Measurements from ENCODE around the gene NCOA5.
A peak's percentile ranks its signal among the peaks of the same experiment; 100 is the strongest.

The NCOA5 gene

DNA sequence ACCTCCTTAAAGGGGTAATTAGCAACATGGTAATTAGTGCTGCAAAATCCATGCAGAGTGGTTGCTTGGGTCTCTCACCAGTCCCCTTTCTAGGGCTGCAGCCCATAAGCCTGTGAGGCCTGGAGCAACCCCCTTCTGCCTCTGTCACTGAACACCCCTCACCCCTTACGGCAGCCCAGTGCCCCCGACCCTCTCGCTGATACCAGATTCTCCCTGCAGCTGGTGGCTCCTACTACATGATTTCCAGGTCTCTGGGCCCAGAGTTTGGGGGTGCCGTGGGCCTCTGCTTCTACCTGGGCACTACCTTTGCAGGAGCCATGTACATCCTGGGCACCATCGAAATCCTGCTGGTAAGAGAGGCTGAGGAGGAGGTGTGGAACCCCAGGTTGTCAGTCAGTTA lies 52.7 kb downstream of the NCOA5 start:
- DNase-seq (ENCODE audit: low read depth) = no peak

DNA sequence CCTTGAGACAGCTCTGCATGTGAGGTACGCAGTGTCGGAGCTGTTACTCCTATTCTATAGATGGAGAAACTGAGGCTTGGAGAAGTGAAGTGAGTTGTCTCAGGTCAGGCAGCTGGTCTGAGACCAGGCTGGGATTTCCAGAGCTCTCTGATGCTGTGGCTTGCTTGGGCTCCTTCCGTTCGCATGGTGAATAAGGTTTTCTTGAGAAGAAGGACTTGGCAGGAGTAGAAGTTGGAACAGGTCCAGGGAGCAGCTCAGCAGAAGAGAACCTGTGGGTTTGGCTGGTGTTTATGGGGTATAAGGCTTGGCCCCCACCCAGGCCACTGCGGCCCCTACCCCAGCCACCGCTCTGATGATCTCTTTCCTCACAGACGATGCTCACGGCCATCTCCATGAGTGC lies 53.4 kb downstream of the NCOA5 start:
- DNase-seq (ENCODE audit: low read depth) = no peak

DNA sequence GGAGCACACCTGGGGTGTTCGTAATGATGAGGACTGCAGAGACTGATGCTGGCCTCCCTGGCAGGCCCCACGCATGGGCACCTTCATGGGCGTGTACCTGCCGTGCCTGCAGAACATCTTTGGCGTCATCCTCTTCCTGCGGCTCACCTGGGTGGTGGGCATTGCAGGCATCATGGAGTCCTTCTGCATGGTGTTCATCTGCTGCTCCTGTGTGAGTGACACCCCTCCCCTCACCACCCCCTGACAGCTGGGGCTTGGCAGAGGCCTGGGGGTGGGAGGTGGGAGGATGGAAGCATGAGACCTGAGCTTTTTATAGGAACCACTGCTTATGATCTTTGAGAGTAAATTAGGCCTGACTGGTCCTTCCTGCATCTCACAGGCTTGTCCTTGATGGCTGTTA lies 54.0 kb downstream of the NCOA5 start:
- DNase-seq (ENCODE audit: low read depth) = no peak

DNA sequence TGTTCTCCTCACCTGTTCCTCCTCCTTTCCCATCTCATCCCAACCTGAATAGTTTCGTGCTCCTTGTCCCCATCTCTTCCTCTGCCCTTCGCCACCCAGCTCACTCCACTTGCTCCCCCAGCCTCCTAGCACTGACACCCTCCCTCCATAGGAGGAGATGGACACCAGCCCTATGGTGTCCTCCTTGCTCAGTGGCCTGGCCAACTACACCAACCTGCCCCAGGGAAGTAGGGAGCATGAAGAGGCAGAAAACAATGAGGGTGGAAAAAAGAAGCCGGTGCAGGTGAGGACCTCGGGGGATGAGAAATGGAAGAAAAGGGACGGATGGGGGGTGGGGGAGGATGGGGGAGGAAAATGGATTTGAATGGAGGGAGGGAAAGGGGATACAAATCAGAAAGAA lies 54.5 kb downstream of the NCOA5 start:
- DNase-seq (ENCODE audit: low read depth) = no peak

DNA sequence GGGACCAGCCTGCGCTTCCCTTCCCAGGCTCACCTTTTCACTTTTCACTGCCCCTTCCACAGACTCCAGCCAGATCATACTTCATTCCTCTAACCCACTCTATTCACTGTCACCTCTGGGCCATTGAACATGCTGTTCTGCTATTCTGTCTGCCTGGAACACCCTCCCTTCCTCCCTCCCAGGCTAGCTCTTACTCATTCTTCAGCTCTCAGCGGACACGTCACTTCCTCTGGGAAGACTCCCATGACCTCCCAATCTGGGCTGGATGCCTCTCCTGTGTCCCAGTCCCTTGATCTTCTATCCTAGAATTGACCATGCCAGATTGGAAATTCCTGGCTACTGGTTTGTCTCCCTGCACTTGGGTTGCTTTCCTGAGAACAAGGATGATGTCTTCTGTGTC lies 55.7 kb downstream of the NCOA5 start:
- DNase-seq (ENCODE audit: low read depth) = no peak

DNA sequence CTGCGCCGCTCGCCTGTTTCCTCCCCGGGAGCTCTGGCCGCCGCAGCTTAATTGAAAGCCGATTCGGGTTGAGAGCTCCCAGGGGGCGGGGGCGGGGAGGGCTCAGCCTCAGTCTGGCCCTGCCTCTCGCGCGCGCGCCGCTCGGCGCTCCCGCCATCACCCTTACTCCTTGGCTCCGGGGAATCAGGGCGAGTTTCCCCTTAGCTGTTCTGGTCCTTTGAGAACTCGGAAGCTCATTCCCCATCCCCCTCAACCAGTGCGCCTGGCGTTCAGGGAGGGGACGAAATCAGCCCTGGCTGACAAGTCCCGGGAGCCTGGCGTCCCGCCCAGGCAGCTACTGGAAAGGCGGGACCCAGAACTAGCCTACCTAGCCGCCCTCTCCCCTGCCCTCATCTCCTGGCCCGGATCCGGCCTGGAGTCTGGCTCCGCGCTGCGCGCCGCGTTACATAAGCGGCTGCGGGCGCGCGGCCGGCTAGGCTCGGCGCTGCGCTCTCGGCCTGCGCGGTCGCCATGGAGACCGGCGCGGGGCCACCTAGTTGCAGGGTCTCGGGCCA lies 58.0 kb downstream of the NCOA5 start:
- DNase-seq (ENCODE audit: low read depth) = no peak

DNA sequence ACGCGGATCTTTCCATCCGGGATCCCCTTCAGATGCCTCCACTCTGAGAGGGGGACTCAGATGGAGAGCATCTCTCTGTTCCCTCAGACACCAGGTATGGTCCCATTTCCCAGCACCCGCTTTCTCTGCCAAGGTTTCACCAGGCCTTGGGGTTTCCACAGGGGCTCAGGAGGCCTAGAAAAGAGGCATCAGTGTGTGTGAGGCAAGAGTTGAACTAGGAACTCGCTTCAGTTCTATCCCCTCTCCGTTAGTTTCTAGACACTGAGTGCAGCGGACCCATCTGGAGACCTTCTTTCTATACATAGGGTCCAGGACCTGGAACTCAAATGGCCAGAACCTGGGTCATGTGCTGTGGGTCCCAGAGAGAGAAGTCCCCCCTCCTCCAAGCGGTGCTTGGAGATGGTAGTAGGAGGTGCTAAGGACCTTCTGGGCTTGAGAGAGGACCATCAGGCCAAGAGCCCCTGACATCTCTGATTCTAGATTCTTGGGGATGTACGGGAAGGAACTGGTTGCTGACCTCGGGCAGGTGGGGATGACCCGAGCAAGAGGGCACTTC lies 58.7 kb downstream of the NCOA5 start:
- no peak for DNase-seq (ENCODE audit: low read depth)

DNA sequence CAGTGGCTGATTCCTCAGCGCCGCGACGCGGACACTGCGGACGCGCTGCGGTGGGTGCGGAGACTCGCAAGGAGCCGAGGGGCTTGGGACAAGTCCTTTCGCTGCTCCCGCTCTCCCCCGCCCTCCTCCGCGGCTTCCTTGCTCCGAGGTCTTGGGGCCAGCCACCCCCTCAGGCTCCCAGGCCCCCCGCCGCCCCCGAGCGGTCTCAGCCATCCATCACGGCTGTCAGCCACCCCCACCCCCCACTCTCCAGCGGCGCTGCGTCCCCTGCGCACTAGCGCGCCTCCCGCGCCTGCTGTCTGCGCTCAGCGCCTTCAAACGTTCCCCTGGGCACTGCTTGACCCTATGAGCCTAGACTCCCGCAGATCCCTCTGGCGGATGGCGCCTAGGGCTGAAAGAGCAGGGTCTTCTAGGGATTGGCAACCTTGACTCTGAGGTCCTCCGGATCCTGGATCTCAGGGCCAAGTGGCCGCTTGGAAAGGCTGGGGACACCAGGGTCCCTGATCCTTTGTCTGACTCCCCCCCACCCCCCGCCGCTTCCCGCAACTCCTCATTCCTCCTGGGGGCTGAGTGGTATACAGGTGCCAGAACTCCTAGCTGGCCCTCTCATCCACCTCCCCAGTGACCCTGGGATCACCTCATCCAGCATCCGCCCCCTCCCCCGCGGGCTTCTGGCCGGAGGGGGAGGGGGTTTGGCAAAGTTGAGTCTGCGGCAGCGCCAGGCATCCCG lies 59.3 kb downstream of the NCOA5 start:
- no peak for DNase-seq (ENCODE audit: low read depth)

DNA sequence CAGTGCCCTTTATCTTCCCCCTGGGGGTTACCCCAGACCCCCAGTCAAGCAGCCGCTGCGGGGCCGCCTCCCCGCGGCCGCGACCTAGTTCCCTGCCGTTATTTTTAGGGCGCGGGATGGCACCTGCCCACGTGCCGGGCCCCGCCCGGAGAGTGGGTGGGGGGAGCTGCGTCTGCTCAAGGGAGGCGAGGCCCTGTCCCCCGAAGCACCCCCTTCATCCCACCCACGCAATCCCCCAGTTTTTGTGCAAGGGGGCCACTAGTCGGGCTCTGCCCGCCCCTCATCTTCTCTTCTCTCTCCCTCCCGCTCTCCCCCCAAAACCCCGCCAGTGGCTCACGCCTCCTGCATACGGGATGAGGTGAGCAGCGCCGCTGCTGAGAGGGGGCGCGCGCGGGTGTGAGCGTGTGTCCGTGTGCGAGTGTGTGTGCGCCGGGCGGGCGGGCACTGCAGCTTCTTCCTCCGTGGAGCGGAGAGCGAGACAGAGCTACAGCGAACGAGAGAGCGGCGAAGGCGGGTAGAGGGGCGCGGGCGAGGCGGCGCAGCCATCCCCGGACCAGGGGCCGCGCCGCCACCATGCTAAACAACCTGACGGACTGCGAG lies 60.9 kb downstream of the NCOA5 start, which contains the start of gene SLC12A5:
SLC12A5 (plus strand) TSS at position 444 of the 600 bp plus-strand sequence; CDS start at position 574, 130 bp downstream.
- no peak for DNase-seq (ENCODE audit: low read depth)

DNA sequence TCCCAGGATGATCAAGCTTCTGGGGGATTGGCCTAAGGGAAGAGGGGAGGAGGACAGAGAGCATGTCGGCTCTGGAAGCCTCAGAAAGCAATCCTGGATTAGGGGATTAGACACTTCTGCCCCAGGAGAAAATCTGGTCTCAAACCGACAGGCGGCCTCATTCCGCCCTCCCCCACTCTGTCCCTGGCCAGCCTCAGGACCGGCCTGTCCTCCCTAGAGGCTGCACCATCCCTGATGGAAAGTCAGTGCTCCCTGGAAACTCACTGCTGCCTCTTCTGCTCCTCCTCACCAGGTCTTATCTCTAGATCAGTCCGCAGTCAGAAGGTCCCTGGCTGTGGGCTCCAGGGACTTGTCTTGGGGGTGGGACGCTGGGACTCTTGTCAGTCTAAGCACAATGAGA lies 61.7 kb downstream of the NCOA5 start:
- DNase-seq (ENCODE audit: low read depth) = no peak

DNA sequence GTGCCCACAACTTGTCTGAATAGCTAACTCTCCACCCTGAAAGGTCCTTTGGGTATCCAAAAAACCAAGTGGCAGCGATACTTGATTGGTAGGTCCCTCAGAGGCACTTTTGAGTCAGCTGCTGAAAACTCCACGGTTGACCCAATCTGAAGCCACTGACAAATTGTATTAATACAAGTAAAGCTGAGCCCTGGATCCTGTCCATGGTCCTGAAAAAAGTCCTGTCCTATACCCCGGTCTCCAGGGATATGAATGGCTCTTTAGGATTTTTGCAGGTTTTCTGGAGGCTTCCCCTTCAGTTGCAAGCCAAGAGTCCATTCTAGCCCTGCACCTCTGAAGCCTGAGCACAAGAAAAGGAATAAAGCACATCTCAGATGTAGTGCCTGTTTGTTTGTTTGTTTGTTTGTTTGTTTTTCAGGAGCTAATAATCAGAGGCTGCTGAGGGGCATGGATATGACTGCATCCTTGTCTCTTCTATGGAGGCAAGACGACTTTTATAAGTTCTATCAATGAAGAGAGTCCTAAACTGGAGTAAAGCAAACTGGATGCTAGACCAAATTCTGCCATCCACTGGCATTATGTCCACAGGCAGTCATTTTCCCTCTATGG lies 62.4 kb downstream of the NCOA5 start:
- DNase-seq (ENCODE audit: low read depth) = no peak

DNA sequence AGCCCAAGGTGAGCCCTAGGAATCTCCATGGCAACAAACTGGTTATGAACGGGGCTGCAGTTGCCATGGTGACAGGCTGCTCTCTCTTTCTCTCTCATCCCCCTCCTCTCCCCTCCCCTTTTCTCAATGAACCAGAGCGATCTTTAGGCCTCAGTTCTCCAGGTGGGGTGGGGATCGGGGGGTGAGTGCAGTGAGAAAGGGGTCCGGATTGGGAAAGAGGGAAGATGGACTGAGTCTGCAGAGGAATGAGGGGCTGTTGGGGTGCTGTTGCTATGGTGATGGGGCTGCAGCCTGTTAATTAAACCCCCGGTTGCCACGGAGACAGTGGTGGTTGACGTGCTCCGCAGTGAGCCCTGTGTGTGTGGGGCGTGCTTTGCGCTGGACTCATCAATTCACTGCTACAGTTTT lies 64.4 kb downstream of the NCOA5 start:
- DNase-seq (ENCODE audit: low read depth) = no peak

DNA sequence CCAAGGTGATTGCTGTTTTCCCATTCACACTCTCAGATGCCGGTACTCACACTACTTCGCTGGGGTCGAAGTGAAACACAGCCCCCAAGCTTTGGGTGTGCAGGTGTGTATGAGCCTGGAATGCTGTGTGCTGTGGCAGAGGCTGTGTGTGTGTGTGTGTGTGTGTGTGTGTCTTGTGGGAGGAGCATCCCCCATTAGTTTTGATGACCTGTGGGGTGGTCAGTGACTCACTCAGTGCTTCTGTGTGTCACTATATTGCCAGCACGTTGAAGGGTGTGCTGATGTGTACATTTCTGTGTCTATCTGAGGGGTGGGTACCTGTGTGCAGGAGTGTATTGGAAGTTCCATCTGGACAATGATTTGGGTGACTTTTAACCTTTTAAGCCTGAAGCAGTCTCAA lies 65.8 kb downstream of the NCOA5 start:
- DNase-seq (ENCODE audit: low read depth) = no peak

DNA sequence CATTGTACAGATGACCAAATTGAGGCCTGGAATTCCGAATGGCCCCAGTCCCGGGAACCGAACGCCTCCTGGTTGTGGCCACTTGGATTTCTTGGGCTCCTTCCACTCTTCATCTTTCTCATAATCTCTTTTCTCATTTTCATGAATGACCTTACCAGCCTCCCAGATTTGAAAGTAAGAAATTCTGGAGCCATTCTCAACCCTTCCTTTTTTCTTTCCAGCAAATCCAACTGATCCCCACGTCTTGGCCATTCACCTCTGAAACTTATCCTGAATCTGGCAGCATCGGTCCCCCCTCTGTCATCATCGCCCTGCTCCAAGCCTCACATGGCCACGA lies 66.6 kb downstream of the NCOA5 start:
- no peak for DNase-seq (ENCODE audit: low read depth)

DNA sequence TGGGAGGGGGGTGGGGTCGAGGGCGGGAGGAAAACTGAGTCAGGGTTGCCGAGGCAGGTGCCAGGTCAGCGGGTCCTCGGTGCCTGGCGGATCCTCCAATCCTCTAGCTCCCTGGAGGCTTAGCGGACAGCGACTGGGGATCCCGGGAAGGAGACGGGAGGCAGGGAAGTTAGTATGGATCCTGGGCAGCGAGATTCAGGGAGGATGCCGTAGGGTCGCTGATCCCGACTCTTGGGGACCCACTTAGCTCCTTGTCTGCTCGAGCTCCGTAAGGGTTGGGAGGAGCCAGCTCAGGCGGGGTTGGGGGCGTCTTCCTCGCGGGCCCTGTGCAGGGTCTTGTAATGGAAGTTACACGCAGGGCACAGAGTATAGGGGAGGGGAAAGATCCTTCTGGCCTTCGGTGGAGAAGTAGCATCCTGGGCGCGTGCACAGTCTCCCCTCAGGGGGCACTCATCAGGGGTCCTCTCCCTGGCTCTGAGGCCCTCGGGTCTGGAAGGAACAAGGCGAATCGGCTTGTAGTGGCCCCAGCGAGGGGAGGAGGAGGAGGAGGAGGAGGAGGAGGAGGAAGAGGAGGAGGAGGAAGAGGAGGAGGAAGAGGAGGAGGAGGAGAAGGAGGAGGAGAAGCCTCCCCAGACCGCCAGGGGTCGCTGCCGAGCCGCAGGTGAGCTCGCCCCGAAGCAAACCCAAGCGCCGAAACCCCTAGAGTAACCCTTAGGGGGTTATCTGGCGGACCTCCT lies 67.2 kb downstream of the NCOA5 start:
- DNase-seq (ENCODE audit: low read depth) = peak; percentile 56

DNA sequence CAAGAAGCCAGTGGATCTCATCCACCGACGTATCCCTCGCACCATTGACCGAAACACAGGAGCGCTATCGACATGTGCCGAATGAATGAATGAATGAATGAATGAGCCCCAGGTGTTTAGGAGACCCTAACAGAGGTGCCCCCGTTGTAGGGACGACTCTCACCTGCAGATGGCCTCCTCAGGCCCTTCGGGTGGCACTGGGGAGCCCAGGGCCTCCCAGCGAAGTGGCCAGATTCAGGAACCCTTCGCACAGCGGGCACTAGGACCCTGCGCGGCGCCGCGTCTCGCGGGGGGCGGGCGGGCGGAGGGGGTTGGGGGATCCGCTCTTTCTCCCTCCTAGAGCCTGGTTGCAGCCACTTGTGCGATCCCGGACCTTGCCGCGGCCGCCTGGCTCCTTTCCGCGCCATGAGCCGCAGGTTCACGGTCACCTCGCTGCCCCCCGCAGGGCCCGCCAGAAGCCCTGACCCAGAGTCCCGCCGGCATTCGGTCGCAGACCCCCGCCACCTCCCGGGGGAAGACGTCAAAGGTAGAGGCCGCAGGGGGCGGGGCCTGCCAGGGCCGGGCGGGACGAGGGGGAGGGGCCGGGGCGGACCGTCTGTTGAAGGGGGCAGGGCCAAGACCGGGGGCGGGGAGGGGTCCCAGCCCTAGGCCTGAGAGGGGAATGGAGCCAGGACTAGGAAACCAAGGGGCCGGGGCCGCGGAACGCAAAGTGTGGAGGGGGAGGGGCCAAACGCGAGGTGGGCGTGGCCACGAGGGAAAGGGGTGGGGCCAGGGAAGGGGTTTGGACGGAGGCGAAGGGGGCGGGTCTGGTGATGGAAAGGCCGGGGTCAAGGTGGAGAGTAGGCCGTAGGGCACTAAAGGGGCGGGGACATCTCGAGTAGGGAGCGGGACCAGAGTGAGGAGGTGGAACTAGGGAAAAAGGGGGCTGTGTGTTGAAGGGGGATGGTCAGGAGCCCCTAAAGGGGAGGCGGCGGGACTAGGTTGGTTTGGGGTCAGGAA lies 68.1 kb downstream of the NCOA5 start:
- DNase-seq (ENCODE audit: low read depth) = no peak

DNA sequence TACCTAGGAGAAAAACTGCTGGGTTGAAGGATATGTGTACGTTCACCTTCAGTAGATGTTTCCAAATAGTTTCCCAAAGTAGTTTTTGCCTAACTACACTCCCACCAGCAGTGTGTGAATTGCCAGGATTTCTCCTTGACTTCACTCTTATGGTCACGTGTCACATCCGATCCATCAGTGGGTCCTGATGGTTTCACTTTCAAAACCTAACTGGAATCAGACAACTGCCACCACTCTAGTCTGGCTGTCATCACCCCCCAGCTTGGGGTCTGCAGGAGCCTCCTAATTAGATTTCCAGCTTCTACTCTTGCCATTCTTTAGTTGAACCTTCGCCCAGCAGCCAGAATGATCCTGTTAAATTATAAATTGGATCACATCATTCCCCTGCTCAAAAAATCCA lies 69.2 kb downstream of the NCOA5 start:
- DNase-seq (ENCODE audit: low read depth) = no peak

DNA sequence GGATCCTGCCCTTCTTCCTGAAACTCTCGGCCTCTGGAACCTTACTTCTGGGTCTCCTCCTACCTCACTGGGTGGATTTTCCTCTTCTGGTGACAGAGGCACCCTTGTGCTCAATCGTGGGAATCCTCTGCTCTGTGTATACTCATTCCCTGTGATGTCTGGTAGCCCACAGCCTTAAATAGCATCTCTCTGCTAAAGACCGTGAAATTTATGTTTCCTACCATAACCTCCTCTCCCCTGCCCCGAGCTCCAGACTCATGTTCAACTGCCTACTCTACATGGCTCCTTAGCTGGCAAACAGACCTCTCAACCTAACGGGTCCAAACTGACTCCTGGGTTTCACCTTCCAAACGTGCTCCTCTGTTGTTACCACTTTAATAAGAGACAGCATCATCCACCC lies 71.2 kb downstream of the NCOA5 start:
- no peak for DNase-seq (ENCODE audit: low read depth)

DNA sequence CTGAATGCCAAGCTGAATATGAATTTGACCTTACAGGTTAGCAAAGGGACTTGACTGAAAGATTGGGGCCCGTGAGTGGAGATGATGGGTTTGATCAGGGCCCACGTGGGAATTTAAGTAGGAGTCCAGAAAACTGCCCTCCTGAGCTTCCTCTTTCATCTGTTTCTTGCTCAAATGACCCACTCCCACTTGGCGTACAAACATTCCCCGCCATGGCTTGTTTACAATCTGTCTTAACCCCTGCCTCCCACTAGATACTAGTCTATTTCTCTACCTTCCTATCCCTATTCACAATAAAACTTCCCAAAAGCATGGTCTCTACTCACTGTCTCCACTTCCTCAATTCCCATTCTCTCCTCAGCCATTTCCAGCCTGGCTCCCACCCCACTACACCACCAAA lies 71.7 kb downstream of the NCOA5 start:
- no peak for DNase-seq (ENCODE audit: low read depth)

DNA sequence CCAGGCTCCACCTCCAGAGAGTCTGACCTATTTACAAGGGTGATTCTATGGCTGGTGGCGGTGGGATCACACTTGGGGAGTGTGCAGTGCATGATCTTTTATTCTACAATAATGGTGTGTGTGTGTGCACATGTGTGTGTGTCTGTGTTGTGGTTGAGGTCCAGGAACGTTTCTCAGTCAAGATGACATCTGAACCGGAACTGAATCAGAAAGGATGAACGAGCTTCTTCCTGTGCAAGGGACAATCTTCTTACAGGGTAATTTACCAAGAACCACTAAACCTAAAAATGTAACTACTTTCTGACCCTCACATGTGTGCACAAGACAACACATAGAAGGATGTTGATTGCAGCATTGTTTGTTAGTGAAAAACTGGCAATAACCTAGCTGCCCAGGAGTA lies 72.5 kb downstream of the NCOA5 start:
- DNase-seq (ENCODE audit: low read depth) = no peak
